Osteocyte (in vitro differentiated cells): Measurements from ENCODE around the gene MTA1. TPM values are rescaled to one million over a fixed set of nuclear protein-coding genes. Genes with fewer than 3 reads are reported as not detected.

ENCODE experiments used
- DNase-seq: peaks from one replicate; pipeline ENCODE4 v3.0.0; 2021; ENCODE audit warnings: mixed read lengths; ENCODE audit not compliant: unreplicated experiment; ENCODE audit errors: extremely low spot score
- H3K27ac Mint-ChIP-seq: one replicate; pipeline ENCODE4 v1.8.0; 2021; ENCODE audit warnings: mild to moderate bottlenecking, mixed read lengths; ENCODE audit not compliant: unreplicated experiment
- H3K27me3 Mint-ChIP-seq: one replicate; pipeline ENCODE4 v1.8.0; 2021; ENCODE audit warnings: mixed read lengths; ENCODE audit not compliant: unreplicated experiment
- H3K36me3 Mint-ChIP-seq: one replicate; pipeline ENCODE4 v1.8.0; 2021; ENCODE audit warnings: mixed read lengths; ENCODE audit not compliant: unreplicated experiment
- H3K4me1 Mint-ChIP-seq: one replicate; pipeline ENCODE4 v1.8.0; 2021; ENCODE audit warnings: mixed read lengths; ENCODE audit not compliant: unreplicated experiment
- H3K4me3 Mint-ChIP-seq: one replicate; pipeline ENCODE4 v1.8.0; 2021; ENCODE audit warnings: mild to moderate bottlenecking, moderate library complexity, mixed read lengths; ENCODE audit not compliant: unreplicated experiment
- H3K9me3 Mint-ChIP-seq: one replicate; pipeline ENCODE4 v1.8.0; 2021; ENCODE audit warnings: mixed read lengths; ENCODE audit not compliant: unreplicated experiment
- total RNA-seq: library from RNA; stranded (reverse); gene quantifications from 2 replicates; pipeline ENCODE4 v1.2.1, GENCODE V29; 2021
- TF ChIP-seq, protein P1 (sequence below): fragments of 200-600 bp; sonication (generic); IDR thresholded peaks from 2 replicates; pipeline ENCODE4 v1.5.0; 2021; ENCODE audit warnings: antibody characterized with exemption, mild to moderate bottlenecking, moderate library complexity

MTA1 gene
- total RNA-seq, 1 donor from 2014 or later, result 132 TPM

DNA sequence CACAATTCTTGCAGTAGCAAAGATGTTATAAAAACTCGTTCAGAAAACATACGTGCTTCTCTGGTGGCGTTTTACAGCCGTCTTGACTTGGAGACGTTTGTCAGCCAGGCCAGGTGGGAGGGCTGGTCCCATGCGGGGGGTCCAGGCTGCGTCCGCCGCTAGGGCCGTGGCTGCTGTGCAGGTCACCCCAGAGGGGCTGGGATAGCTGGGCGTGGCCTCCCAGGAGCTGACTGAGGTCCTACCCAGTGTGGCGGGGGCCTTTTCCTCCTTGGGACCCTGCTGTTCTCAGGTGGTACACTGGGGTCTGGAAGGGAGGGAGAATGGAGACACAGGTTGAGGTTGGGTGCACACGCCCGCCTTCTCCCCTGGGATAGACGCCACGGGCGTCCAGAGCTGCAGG, 25.2 kb downstream of the MTA1 start:
- TF ChIP-seq, protein P1, sequence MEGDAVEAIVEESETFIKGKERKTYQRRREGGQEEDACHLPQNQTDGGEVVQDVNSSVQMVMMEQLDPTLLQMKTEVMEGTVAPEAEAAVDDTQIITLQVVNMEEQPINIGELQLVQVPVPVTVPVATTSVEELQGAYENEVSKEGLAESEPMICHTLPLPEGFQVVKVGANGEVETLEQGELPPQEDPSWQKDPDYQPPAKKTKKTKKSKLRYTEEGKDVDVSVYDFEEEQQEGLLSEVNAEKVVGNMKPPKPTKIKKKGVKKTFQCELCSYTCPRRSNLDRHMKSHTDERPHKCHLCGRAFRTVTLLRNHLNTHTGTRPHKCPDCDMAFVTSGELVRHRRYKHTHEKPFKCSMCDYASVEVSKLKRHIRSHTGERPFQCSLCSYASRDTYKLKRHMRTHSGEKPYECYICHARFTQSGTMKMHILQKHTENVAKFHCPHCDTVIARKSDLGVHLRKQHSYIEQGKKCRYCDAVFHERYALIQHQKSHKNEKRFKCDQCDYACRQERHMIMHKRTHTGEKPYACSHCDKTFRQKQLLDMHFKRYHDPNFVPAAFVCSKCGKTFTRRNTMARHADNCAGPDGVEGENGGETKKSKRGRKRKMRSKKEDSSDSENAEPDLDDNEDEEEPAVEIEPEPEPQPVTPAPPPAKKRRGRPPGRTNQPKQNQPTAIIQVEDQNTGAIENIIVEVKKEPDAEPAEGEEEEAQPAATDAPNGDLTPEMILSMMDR, result no peak
- H3K27ac Mint-ChIP-seq, result no peak overlapping the region
- H3K9me3 Mint-ChIP-seq, result no peaks in the 10 kb centered on the region
- no peak overlapping the region for H3K4me3 Mint-ChIP-seq
- no peaks in the 10 kb centered on the region for H3K27me3 Mint-ChIP-seq
- DNase-seq, result no peak
- H3K4me1 Mint-ChIP-seq, result no peaks in the 10 kb centered on the region
- peaks cover 8% of the 10 kb centered on the region for H3K36me3 Mint-ChIP-seq

DNA sequence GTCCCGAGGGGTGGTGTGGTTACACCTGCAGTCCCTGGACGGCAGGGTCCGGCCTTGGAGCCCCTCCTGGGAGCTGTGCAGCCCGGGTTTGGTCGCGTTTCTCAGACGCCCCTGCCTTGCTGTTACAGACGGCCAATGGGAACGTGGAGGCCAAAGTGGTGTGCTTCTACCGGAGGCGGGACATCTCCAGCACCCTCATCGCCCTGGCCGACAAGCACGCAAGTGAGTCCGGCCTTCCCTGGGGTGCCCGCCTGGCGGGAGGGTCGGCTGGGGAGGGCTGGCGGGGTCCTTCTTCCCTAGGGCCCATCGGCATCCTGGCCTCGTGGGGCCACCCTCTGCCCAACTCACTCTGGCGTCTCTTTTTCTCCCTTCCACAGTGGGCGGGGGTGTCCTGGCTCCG, 25.7 kb downstream of the MTA1 start:
- TF ChIP-seq, protein P1, result no peak
- no peak for DNase-seq
- no peaks in the 10 kb centered on the region for H3K27me3 Mint-ChIP-seq
- no peak overlapping the region for H3K27ac Mint-ChIP-seq
- no peaks in the 10 kb centered on the region for H3K4me1 Mint-ChIP-seq
- peaks cover 8% of the 10 kb centered on the region for H3K36me3 Mint-ChIP-seq
- H3K9me3 Mint-ChIP-seq, result no peaks in the 10 kb centered on the region
- no peak overlapping the region for H3K4me3 Mint-ChIP-seq

DNA sequence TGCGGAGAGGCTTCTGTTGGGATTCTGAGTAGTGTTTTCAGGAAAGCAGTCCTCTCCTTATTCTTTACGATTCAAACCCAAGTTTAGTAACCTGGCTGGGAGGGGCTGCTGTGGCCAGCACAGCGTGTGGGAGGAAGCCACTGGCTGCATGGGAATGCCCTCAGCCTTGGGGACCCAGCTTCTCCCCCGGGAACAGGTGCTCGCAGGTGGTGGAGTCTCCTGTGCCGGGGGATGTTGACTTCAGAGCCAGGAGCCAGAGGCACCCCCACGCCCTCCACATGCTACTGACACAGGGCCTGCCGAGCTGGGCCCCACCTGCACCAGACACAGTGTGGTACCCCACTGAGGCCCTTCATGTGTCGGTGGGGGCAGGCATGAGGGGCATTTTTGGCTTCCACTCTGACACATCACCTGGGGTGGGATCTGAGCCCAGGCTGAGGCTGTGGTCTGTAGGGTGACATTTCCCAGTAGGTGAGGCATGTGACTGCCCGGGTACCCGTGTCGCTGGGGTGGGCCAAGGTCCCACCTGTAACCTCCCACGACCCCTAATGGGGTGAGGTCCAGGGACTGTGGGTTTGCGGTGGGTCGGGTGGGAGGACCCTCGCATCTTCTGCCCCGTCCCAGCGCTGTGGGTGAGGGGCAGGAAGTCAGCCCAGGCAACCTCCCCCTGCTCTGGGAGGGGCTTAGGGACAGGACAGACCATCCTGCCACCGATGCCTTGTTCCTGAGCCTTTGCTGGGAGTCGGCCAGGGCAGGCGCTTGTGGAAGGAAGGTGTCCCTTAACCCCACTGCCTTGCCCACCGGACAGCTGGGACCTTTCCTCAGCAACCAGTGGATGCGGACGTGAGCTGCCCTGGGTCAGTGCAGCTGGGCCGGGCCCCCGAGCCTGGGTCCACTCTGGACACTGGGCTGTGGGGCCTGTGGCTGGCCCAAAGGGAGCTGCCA, 26.5 kb downstream of the MTA1 start:
- Mint-ChIP-seq H3K9me3 (no peaks in the 10 kb centered on the region), H3K27ac (no peak overlapping the region), H3K4me1 (no peaks in the 10 kb centered on the region), H3K4me3 (no peak overlapping the region), H3K36me3 (peaks cover 8% of the 10 kb centered on the region), H3K27me3 (no peaks in the 10 kb centered on the region)
- DNase-seq, result no peak
- TF ChIP-seq, protein P1, result no peak

DNA sequence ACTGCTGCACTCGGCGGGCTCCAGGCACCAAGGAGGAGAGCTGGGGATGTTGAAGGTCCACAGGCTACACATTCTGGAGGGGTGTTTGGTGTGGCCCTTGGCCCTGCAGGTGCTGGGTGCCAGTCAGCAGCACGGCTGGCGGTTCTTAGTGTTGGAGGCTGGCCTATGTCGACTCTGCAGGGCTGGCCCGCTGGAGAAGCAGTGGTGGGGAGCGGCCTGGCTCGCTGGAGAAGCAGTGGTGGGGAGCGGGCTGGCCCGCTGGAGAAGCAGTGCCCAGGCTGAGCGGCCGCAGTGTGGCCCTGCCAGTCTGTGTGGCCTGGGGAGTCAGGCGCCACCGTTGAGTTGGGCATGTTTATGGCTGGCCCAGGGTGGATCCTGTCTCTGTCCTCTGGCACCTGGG, 27.3 kb downstream of the MTA1 start:
- TF ChIP-seq, protein P1, result no peak
- no peaks in the 10 kb centered on the region for H3K27me3 Mint-ChIP-seq
- H3K36me3 Mint-ChIP-seq, result peaks cover 6% of the 10 kb centered on the region
- no peak for DNase-seq
- H3K4me3 Mint-ChIP-seq, result no peak overlapping the region
- H3K9me3 Mint-ChIP-seq, result no peaks in the 10 kb centered on the region
- no peak overlapping the region for H3K27ac Mint-ChIP-seq
- no peaks in the 10 kb centered on the region for H3K4me1 Mint-ChIP-seq
